HK-2 (cell line): ENCODE measurements around the gene GHRH.

Experiments used
- DNase-seq: peaks from one replicate; pipeline ENCODE4 v3.0.0-alpha.2; 2018; ENCODE audit not compliant: unreplicated experiment

Gene GHRH

GRCh38 chr20:37261714-37262113 lies at the start of gene GHRH:
Gene GHRH, minus strand, starts transcription at chr20:37261814. Its CDS starts 4,925 bp downstream, at chr20:37256889.
- no peak for DNase-seq

GRCh38 chr20:37310951-37311350 lies 49.3 kb upstream of the GHRH start:
- no peak for DNase-seq

GRCh38 chr20:37309936-37310590 lies 48.4 kb upstream of the GHRH start:
- DNase-seq, result no peak

- no peak for DNase-seq
Measured at GRCh38 chr20:37309290-37309689, 47.7 kb upstream of the GHRH start.

GRCh38 chr20:37308086-37309050 lies 46.8 kb upstream of the GHRH start:
- DNase-seq, result no peak

- no peak for DNase-seq
Measured at GRCh38 chr20:37305839-37306238, 44.2 kb upstream of the GHRH start.

- no peak for DNase-seq
Measured at GRCh38 chr20:37305079-37305478, 43.5 kb upstream of the GHRH start.

GRCh38 chr20:37303637-37304036 lies 42.0 kb upstream of the GHRH start:
- no peak for DNase-seq

- no peak for DNase-seq
Measured at GRCh38 chr20:37302981-37303380, 41.4 kb upstream of the GHRH start.

GRCh38 chr20:37301558-37301957 lies 39.9 kb upstream of the GHRH start:
- no peak for DNase-seq

GRCh38 chr20:37301120-37301519 lies 39.5 kb upstream of the GHRH start:
- DNase-seq, result no peak

- no peak for DNase-seq
Measured at GRCh38 chr20:37299718-37300528, 38.3 kb upstream of the GHRH start.

GRCh38 chr20:37298190-37298939 lies 36.8 kb upstream of the GHRH start:
- DNase-seq, result no peak

GRCh38 chr20:37297066-37297736 lies 35.6 kb upstream of the GHRH start:
- no peak for DNase-seq

- DNase-seq, result no peak
Measured at GRCh38 chr20:37296371-37296770, 34.8 kb upstream of the GHRH start.

GRCh38 chr20:37295595-37295994 lies 34.0 kb upstream of the GHRH start:
- DNase-seq, result no peak

GRCh38 chr20:37295001-37295400 lies 33.4 kb upstream of the GHRH start:
- DNase-seq, result peak; percentile 81

GRCh38 chr20:37294262-37294981 lies 32.8 kb upstream of the GHRH start:
- no peak for DNase-seq

- DNase-seq, result no peak
Measured at GRCh38 chr20:37293301-37293943, 31.8 kb upstream of the GHRH start.

- no peak for DNase-seq
Measured at GRCh38 chr20:37291724-37292126, 30.1 kb upstream of the GHRH start.
